ENCODE data around the gene LIPE.
"Not testable (repeated sequence)": the region's sequence is repeated elsewhere in the genome, so short reads cannot be mapped to it uniquely, and the experiment has no call there.

The LIPE gene

GRCh38 chr19:42427313-42427712, at the start of gene LIPE:
TSS of gene LIPE (minus strand) at chr19:42427388. CDS start at chr19:42427149, 239 bp downstream.
- no peak for DNase-seq (ENCODE audit: low spot score)

GRCh38 chr19:42475366-42475765, 48.2 kb upstream of the LIPE start:
- DNase-seq (ENCODE audit: low spot score): no peak

GRCh38 chr19:42474743-42475142, 47.6 kb upstream of the LIPE start:
- DNase-seq (ENCODE audit: low spot score): no peak

GRCh38 chr19:42473686-42474085, 46.5 kb upstream of the LIPE start:
- DNase-seq (ENCODE audit: low spot score): no peak

- no peak for DNase-seq (ENCODE audit: low spot score)
These were observed 45.4 kb upstream of the LIPE start for GRCh38 chr19:42472402-42473147.

- DNase-seq (ENCODE audit: low spot score): no peak
These were observed 44.5 kb upstream of the LIPE start for GRCh38 chr19:42471554-42472249.

GRCh38 chr19:42469311-42470235, 42.4 kb upstream of the LIPE start:
- no peak for DNase-seq (ENCODE audit: low spot score)

- peak; percentile 80 for DNase-seq (ENCODE audit: low spot score)
These were observed 41.1 kb upstream of the LIPE start for GRCh38 chr19:42468273-42468796.

- peak; percentile 27 for DNase-seq (ENCODE audit: low spot score)
These were observed 40.1 kb upstream of the LIPE start for GRCh38 chr19:42467183-42467760.

- DNase-seq (ENCODE audit: low spot score): peak; percentile 22
These were observed 39.5 kb upstream of the LIPE start for GRCh38 chr19:42466521-42467182.

GRCh38 chr19:42465827-42466280, 38.7 kb upstream of the LIPE start:
- DNase-seq (ENCODE audit: low spot score): no peak

GRCh38 chr19:42461700-42462324, 34.6 kb upstream of the LIPE start:
- DNase-seq (ENCODE audit: low spot score): no peak

GRCh38 chr19:42461231-42461630, 34.0 kb upstream of the LIPE start:
- not testable (repeated sequence) for DNase-seq (ENCODE audit: low spot score)

- DNase-seq (ENCODE audit: low spot score): no peak
These were observed 32.7 kb upstream of the LIPE start for GRCh38 chr19:42459926-42460325.

- no peak for DNase-seq (ENCODE audit: low spot score)
These were observed 28.5 kb upstream of the LIPE start for GRCh38 chr19:42455621-42456081.

- no peak for DNase-seq (ENCODE audit: low spot score)
These were observed 27.9 kb upstream of the LIPE start for GRCh38 chr19:42455086-42455485.

- no peak for DNase-seq (ENCODE audit: low spot score)
These were observed 25.4 kb upstream of the LIPE start for GRCh38 chr19:42452590-42452989.

- peak; percentile 81 for DNase-seq (ENCODE audit: low spot score)
These were observed 23.2 kb upstream of the LIPE start for GRCh38 chr19:42450314-42450934.

GRCh38 chr19:42448306-42448705, 21.1 kb upstream of the LIPE start:
- DNase-seq (ENCODE audit: low spot score): not testable (repeated sequence)

- no peak for DNase-seq (ENCODE audit: low spot score)
These were observed 18.8 kb upstream of the LIPE start for GRCh38 chr19:42445948-42446347.

Data from GM03348 (cell line).